ENCODE measurements around the gene ODC1.

ODC1 gene

DNA sequence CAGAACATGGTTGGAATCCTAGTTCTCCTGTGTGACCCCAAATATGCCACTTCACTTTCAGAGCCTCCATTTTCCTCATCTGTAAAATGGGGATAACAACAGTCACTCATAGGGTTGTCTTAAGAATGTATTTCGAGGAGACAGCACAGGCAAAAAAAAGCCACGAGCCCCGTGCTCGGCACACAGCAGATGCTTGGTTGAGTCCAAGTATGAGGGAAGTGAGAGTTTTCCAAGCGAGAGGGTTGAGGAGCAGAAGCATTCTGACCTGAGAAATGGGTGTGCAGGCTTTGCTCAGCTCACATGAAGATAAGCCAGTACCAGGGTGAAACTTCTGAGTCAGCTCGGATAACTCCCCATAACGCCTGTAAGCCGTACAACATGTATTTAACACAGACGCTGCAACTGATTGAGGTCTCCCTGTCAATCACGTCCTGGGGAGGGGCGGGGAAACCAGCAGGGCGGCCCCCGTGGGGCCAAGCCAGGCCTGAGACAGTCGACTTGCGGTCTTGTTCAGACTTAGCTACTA lies 23.0 kb upstream of the ODC1 start:
- TF ChIP-seq, protein P1, sequence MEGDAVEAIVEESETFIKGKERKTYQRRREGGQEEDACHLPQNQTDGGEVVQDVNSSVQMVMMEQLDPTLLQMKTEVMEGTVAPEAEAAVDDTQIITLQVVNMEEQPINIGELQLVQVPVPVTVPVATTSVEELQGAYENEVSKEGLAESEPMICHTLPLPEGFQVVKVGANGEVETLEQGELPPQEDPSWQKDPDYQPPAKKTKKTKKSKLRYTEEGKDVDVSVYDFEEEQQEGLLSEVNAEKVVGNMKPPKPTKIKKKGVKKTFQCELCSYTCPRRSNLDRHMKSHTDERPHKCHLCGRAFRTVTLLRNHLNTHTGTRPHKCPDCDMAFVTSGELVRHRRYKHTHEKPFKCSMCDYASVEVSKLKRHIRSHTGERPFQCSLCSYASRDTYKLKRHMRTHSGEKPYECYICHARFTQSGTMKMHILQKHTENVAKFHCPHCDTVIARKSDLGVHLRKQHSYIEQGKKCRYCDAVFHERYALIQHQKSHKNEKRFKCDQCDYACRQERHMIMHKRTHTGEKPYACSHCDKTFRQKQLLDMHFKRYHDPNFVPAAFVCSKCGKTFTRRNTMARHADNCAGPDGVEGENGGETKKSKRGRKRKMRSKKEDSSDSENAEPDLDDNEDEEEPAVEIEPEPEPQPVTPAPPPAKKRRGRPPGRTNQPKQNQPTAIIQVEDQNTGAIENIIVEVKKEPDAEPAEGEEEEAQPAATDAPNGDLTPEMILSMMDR (IDR thresholded peaks at IDR 0.05; ENCODE audit: borderline replicate concordance, insufficient read depth, low read depth, low read length): no peak
- H3K4me3 ChIP-seq (ENCODE audit: low read depth, low read length): no peak overlapping the region

- H3K4me3 ChIP-seq (ENCODE audit: low read depth, low read length): no peak overlapping the region
- TF ChIP-seq, protein P1 (IDR thresholded peaks at IDR 0.05; ENCODE audit: borderline replicate concordance, insufficient read depth, low read depth, low read length): no peak
Measured at GRCh38 chr2:10469955-10470608, 22.0 kb upstream of the ODC1 start.

DNA sequence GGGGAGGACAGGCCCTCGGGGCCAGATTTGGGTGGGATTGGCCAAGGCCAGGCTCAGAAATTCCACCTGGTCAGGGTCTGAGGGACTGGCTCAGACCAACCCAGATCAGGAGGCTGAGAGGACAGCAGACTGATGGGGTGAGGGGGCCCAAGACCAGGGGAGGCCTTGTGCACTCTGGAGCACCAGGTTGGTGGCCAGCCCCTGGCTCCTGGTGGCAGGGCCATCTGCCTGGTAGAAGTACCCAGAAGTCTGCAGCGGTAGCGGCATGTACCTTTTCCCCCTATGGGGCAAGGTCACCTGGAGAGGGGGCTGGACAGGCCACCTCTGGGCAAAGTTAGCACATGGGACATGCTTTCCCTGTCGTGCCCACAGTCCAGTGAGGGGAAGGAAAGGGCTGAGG lies 21.2 kb upstream of the ODC1 start:
- no peak overlapping the region for H3K4me3 ChIP-seq (ENCODE audit: low read depth, low read length)
- TF ChIP-seq, protein P1 (IDR thresholded peaks at IDR 0.05; ENCODE audit: borderline replicate concordance, insufficient read depth, low read depth, low read length): no peak

GRCh38 chr2:10467401-10467800 lies 19.3 kb upstream of the ODC1 start:
- H3K4me3 ChIP-seq (ENCODE audit: low read depth, low read length): no peak overlapping the region
- TF ChIP-seq, protein P1 (IDR thresholded peaks at IDR 0.05; ENCODE audit: borderline replicate concordance, insufficient read depth, low read depth, low read length): no peak

DNA sequence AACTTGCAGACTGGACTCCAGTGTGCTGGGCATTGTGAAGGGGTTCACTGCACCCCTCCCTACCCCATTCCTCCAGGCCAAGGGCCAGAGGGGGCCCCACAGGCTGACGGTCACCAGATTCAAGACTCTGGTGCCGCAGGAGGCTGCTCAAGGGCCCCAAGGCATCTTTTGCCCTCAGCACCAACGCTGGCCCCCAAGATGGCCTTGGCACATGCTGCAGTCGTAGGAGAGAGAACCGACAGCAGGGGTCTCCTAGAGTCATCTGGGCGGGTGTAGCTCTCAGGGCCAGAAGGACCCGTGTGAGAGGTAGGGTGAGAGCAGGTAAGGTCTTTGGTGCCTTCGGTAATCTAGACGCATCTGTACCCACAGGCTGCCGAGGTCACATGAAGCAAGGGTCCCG lies 18.7 kb upstream of the ODC1 start:
- TF ChIP-seq, protein P1 (IDR thresholded peaks at IDR 0.05; ENCODE audit: borderline replicate concordance, insufficient read depth, low read depth, low read length): no peak
- H3K4me3 ChIP-seq (ENCODE audit: low read depth, low read length): no peak overlapping the region

GRCh38 chr2:10465910-10466309 lies 17.8 kb upstream of the ODC1 start:
- H3K4me3 ChIP-seq (ENCODE audit: low read depth, low read length): no peak overlapping the region
- TF ChIP-seq, protein P1 (IDR thresholded peaks at IDR 0.05; ENCODE audit: borderline replicate concordance, insufficient read depth, low read depth, low read length): no peak
